ENCODE results near the gene TCTN2. TPM values are rescaled to one million over a fixed set of nuclear protein-coding genes. Genes with fewer than 3 reads are reported as not detected.

The TCTN2 gene
- total RNA-seq, 2 donors from 2014 or later = 5.9 to 8.0 TPM

- H3K36me3 Mint-ChIP-seq (ENCODE audit: insufficient read depth in 2 of 2) = peaks cover 9 to 25% of the 10 kb centered on the region in 2 donors
- no peak for ATAC-seq (replicated peaks in 1 of 2)
These were observed 83.3 kb downstream of the TCTN2 start for GRCh38 chr12:123754041-123754772.

GRCh38 chr12:123757561-123757960, 86.6 kb downstream of the TCTN2 start:
- Mint-ChIP-seq H3K4me3 (no peak overlapping the region), H3K27ac (peak overlapping the region; percentile 41), H3K27me3 (ENCODE audit: low read depth) (no peaks in the 10 kb centered on the region), H3K4me1 (ENCODE audit: low read depth) (peaks cover 1% of the 10 kb centered on the region), H3K9me3 (no peaks in the 10 kb centered on the region), H3K36me3 (ENCODE audit: insufficient read depth in 2 of 2) (peaks cover 5 to 14% of the 10 kb centered on the region in 2 donors)
- ATAC-seq (replicated peaks in 1 of 2) = no peak
- DNase-seq = no peak

More at GRCh38 chr12:123754041-123754772, 83.3 kb downstream of the TCTN2 start:
- Mint-ChIP-seq H3K4me3 (no peak overlapping the region), H3K9me3 (no peaks in the 10 kb centered on the region), H3K4me1 (ENCODE audit: low read depth) (peaks cover 15% of the 10 kb centered on the region), H3K27me3 (ENCODE audit: low read depth) (no peaks in the 10 kb centered on the region), H3K27ac (no peak overlapping the region)
- DNase-seq = no peak

Other genes with a start within 250 kb of the TCTN2 start
- 10 to 100 TPM; 13.6 to 13.9 TPM for gene RILPL2, start 234.4 kb upstream of the TCTN2 start, total RNA-seq
- 10 to 100 TPM; 38.2 to 42.3 TPM for gene SNRNP35, start 213.0 kb upstream of the TCTN2 start, total RNA-seq
- gene RILPL1, start 137.4 kb upstream of the TCTN2 start, total RNA-seq = 1 to 10 TPM; 5.4 TPM
- gene TMED2, start 86.6 kb upstream of the TCTN2 start, total RNA-seq = 100 to 1,000 TPM; 177 to 192 TPM
- gene DDX55, start 69.0 kb upstream of the TCTN2 start, total RNA-seq = 10 to 100 TPM; 25.6 to 36.2 TPM
- 10 to 100 TPM; 58.1 to 76.7 TPM for gene EIF2B1, start 37.4 kb upstream of the TCTN2 start, total RNA-seq
- 10 to 100 TPM; 56.0 to 66.7 TPM for gene GTF2H3, start 37.3 kb upstream of the TCTN2 start, total RNA-seq
- gene ATP6V0A2, start 41.2 kb downstream of the TCTN2 start, total RNA-seq = 100 to 1,000 TPM; 125 to 140 TPM
- under 1 TPM; 0.44 to 0.46 TPM for gene DNAH10, start 91.2 kb downstream of the TCTN2 start, total RNA-seq

Data from activated T-cell treated with anti-CD3 and anti-CD28 coated beads, Interleukin-2, amount 50 U/mL, for 72 hours (primary cell).